H9 (cell line): Measurements from ENCODE around the gene ACTA1. TPM values are rescaled to one million over a fixed set of nuclear protein-coding genes. Genes with fewer than 3 reads are reported as not detected.

Source experiments
- DNase-seq: peaks from one replicate; pipeline ENCODE4 v3.0.0-alpha.2; 2017
- H2AFZ ChIP-seq: one replicate; pipeline ENCODE4 v1.6.1; 2013; ENCODE audit warnings: mild to moderate bottlenecking, low read length, control low read depth, moderate library complexity
- H2AK5ac ChIP-seq: 2 replicates; pipeline ENCODE4 v1.6.1; 2013; ENCODE audit warnings: low read length, control low read depth, mixed read lengths; ENCODE audit not compliant: insufficient read length
- H2BK120ac ChIP-seq: one replicate; pipeline ENCODE4 v1.6.1; 2013; ENCODE audit warnings: low read depth, mild to moderate bottlenecking, low read length, control low read depth, inconsistent platforms; ENCODE audit not compliant: poor library complexity, severe bottlenecking
- H2BK12ac ChIP-seq: 2 replicates; pipeline ENCODE4 v1.6.1; 2013; ENCODE audit warnings: low read length, control low read depth, mixed read lengths, low read depth; ENCODE audit not compliant: insufficient read length
- H2BK15ac ChIP-seq: 2 replicates; pipeline ENCODE4 v1.6.1; 2013; ENCODE audit warnings: low read depth, low read length, control low read depth
- H2BK20ac ChIP-seq: one replicate; pipeline ENCODE4 v1.6.1; 2013; ENCODE audit warnings: low read depth, mild to moderate bottlenecking, low read length, control low read depth, inconsistent platforms; ENCODE audit not compliant: poor library complexity, severe bottlenecking
- H2BK5ac ChIP-seq: 2 replicates; pipeline ENCODE4 v1.6.1; 2013; ENCODE audit warnings: low read length, control low read depth, mixed read lengths; ENCODE audit not compliant: insufficient read length
- H3K14ac ChIP-seq: 2 replicates; pipeline ENCODE4 v1.6.1; 2013; ENCODE audit warnings: low read length, control low read depth; ENCODE audit not compliant: insufficient read depth
- H3K18ac ChIP-seq: 2 replicates; pipeline ENCODE4 v1.6.1; 2013; ENCODE audit warnings: low read depth, mild to moderate bottlenecking, mixed read lengths, low read length, control low read depth; ENCODE audit not compliant: insufficient read length
- H3K23ac ChIP-seq: 2 replicates; pipeline ENCODE4 v1.6.1; 2013; ENCODE audit warnings: low read length, control low read depth, mixed read lengths, low read depth; ENCODE audit not compliant: insufficient read length
- H3K23me2 ChIP-seq: 2 replicates; pipeline ENCODE4 v1.6.1; 2013; ENCODE audit warnings: low read depth, mild to moderate bottlenecking, mixed read lengths, low read length, control low read depth; ENCODE audit not compliant: insufficient read length, poor library complexity, severe bottlenecking
- H3K27ac ChIP-seq: 2 replicates; pipeline ENCODE4 v1.5.1; 2013; ENCODE audit warnings: low read length, control low read depth, mixed read lengths, low read depth; ENCODE audit not compliant: insufficient read length
- H3K27me3 ChIP-seq: 2 replicates; pipeline ENCODE4 v1.6.1; 2013; ENCODE audit warnings: low read length, control low read depth, inconsistent platforms; ENCODE audit not compliant: insufficient read depth
- H3K4ac ChIP-seq: 2 replicates; pipeline ENCODE4 v1.6.1; 2013; ENCODE audit warnings: low read depth, mild to moderate bottlenecking, control low read depth, inconsistent platforms, low read length, moderate library complexity
- H3K4me1 ChIP-seq: 2 replicates; pipeline ENCODE4 v1.6.1; 2013; ENCODE audit warnings: low read length, control low read depth, inconsistent platforms; ENCODE audit not compliant: insufficient read depth
- H3K4me2 ChIP-seq: 2 replicates; pipeline ENCODE4 v1.6.1; 2013; ENCODE audit warnings: low read length, control low read depth, mixed read lengths; ENCODE audit not compliant: insufficient read length, insufficient read depth
- H3K56ac ChIP-seq: 2 replicates; pipeline ENCODE4 v1.6.1; 2013; ENCODE audit warnings: low read depth, mild to moderate bottlenecking, mixed read lengths, low read length, control low read depth; ENCODE audit not compliant: insufficient read length
- H3K79me1 ChIP-seq: 2 replicates; pipeline ENCODE4 v1.6.1; 2013; ENCODE audit warnings: low read depth, mild to moderate bottlenecking, moderate library complexity, low read length, control low read depth, inconsistent platforms; ENCODE audit not compliant: insufficient read depth, poor library complexity, severe bottlenecking
- H3K79me2 ChIP-seq: 2 replicates; pipeline ENCODE4 v1.6.1; 2013; ENCODE audit warnings: low read length, control low read depth, inconsistent platforms; ENCODE audit not compliant: insufficient read depth
- H3K9ac ChIP-seq: 2 replicates; pipeline ENCODE4 v1.6.1; 2013; ENCODE audit warnings: low read length, control low read depth, mixed read lengths; ENCODE audit not compliant: insufficient read length; ENCODE audit errors: extremely low read depth
- H3K9me3 ChIP-seq: one replicate; pipeline ENCODE4 v1.6.1; 2013; ENCODE audit warnings: low read depth, low read length, inconsistent platforms; ENCODE audit not compliant: control insufficient read depth
- H3T11ph ChIP-seq: one replicate; pipeline ENCODE4 v1.6.1; 2013; ENCODE audit warnings: mild to moderate bottlenecking, low read length, control low read depth, inconsistent platforms
- H4K20me1 ChIP-seq: one replicate; pipeline ENCODE4 v1.6.1; 2013; ENCODE audit not compliant: control insufficient read depth, insufficient read length, insufficient read depth
- H4K5ac ChIP-seq: 2 replicates; pipeline ENCODE4 v1.6.1; 2013; ENCODE audit warnings: low read depth, mild to moderate bottlenecking, mixed read lengths, low read length, control low read depth; ENCODE audit not compliant: insufficient read length
- H4K8ac ChIP-seq: replicated peaks from 2 replicates; pipeline ENCODE4 v1.6.1; 2013; ENCODE audit warnings: low read length, control low read depth, mixed read lengths, low read depth; ENCODE audit not compliant: insufficient read length
- H4K91ac ChIP-seq: 2 replicates; pipeline ENCODE4 v1.6.1; 2013; ENCODE audit warnings: low read depth, mild to moderate bottlenecking, moderate library complexity, mixed read lengths, low read length, control low read depth; ENCODE audit not compliant: insufficient read length
- H3K27ac Mint-ChIP-seq, 3 experiments: 2 replicates in 2 of 3; 3 replicates in 1 of 3; pipeline ENCODE4 v1.8.0; 2020 to 2021; ENCODE audit warnings: mixed read lengths in 3 of 3, mild to moderate bottlenecking in 1 of 3, moderate library complexity in 1 of 3
- H3K27me3 Mint-ChIP-seq: 2 replicates; pipeline ENCODE4 v1.8.0; 2021; ENCODE audit warnings: low read depth, mild to moderate bottlenecking, moderate library complexity, mixed read lengths
- H3K36me3 Mint-ChIP-seq, 3 experiments: 2 replicates in 2 of 3; 3 replicates in 1 of 3; pipeline ENCODE4 v1.8.0; 2020 to 2021; ENCODE audit warnings: low read depth in 3 of 3, mixed read lengths in 3 of 3; ENCODE audit not compliant: insufficient read depth in 1 of 3
- H3K4me1 Mint-ChIP-seq, 2 experiments: 2 replicates each; pipeline ENCODE4 v1.8.0; 2020; ENCODE audit warnings: mixed read lengths in 2 of 2
- H3K4me3 Mint-ChIP-seq, 2 experiments: 2 replicates in 1 of 2; 3 replicates in 1 of 2; pipeline ENCODE4 v1.8.0; 2020 to 2021; ENCODE audit warnings: mild to moderate bottlenecking in 2 of 2, mixed read lengths in 2 of 2, moderate library complexity in 1 of 2
- H3K9me3 Mint-ChIP-seq, 2 experiments: 2 replicates in 1 of 2; 3 replicates in 1 of 2; pipeline ENCODE4 v1.8.0; 2020; ENCODE audit warnings: mild to moderate bottlenecking in 2 of 2, mixed read lengths in 2 of 2, moderate library complexity in 1 of 2
- WGBS: extraction: QIAGEN DNeasy Blood & Tissue Kit; methylation state at CpG from one replicate; pipeline ENCODE4 v1.1.7; 2013; ENCODE audit warnings: missing lambda C conversion rate, low lambda C conversion rate, mixed read lengths; ENCODE audit not compliant: insufficient read length; ENCODE audit errors: extremely low coverage; 5-methylcytosine and 5-hydroxymethylcytosine counted together
- total RNA-seq: library from RNA; stranded (reverse); gene quantifications from 2 replicates; pipeline ENCODE4 v1.2.1, GENCODE V29; 2021
- TF ChIP-seq, protein P1 (sequence below): fragments of 200-600 bp; sonication (generic); conservative IDR thresholded peaks from 3 replicates; pipeline ENCODE4 v1.8.0; 2021; ENCODE audit warnings: antibody characterized with exemption, mild to moderate bottlenecking

The ACTA1 gene
- total RNA-seq, 1 experiment from 2014 or later, result 48.5 TPM

DNA sequence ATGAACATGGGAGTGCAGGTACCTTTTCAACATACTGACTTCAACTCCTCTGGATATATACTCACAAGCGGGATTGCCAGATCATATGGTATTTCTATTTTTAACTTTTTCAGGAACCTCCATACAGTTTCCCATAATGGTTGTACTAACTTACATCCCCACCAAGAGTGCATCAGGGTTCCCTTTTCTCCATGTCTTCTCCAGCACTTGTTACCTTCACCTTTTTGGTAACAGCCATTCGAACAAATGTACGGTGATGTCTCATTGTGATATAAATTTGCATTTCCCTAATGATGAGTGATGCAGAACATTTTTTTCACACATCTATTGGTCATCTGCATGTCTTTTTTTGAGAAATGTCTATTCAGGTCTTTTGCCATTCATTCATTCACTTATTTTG lies 25.9 kb upstream of the ACTA1 start:
- Histone ChIP-seq H4K5ac (no peak overlapping the region), H4K20me1 (no peaks in the 10 kb centered on the region), H3K79me2 (no peaks in the 10 kb centered on the region), H3K23ac (no peak overlapping the region), H3T11ph (no peak overlapping the region), H2BK5ac (no peak overlapping the region), H3K56ac (no peak overlapping the region), H2BK20ac (no peak overlapping the region), H4K8ac (no peak overlapping the region), H3K14ac (no peak overlapping the region), H4K91ac (no peak overlapping the region), H3K4ac (no peak overlapping the region), H3K9ac (no peak overlapping the region), H3K23me2 (no peaks in the 10 kb centered on the region), H3K4me2 (no peak overlapping the region), H2AK5ac (no peak overlapping the region), H3K27ac (no peak overlapping the region), H2BK120ac (no peak overlapping the region), H3K79me1 (peaks cover 3% of the 10 kb centered on the region), H3K9me3 (no peaks in the 10 kb centered on the region), H3K18ac (no peak overlapping the region), H2BK12ac (no peak overlapping the region), H3K27me3 (no peaks in the 10 kb centered on the region), H3K4me1 (no peaks in the 10 kb centered on the region), H2BK15ac (no peak overlapping the region), H2AFZ (no peak overlapping the region)
- Mint-ChIP-seq H3K4me3 (no peak overlapping the region), H3K27ac (no peak overlapping the region), H3K36me3 (peaks cover 27 to 73% (median 65%) of the 10 kb centered on the region in 3 experiments; a peak in 6 of 7 replicates), H3K9me3 (no peaks in the 10 kb centered on the region), H3K4me1 (no peaks in the 10 kb centered on the region), H3K27me3 (no peaks in the 10 kb centered on the region)
- TF ChIP-seq, protein P1, sequence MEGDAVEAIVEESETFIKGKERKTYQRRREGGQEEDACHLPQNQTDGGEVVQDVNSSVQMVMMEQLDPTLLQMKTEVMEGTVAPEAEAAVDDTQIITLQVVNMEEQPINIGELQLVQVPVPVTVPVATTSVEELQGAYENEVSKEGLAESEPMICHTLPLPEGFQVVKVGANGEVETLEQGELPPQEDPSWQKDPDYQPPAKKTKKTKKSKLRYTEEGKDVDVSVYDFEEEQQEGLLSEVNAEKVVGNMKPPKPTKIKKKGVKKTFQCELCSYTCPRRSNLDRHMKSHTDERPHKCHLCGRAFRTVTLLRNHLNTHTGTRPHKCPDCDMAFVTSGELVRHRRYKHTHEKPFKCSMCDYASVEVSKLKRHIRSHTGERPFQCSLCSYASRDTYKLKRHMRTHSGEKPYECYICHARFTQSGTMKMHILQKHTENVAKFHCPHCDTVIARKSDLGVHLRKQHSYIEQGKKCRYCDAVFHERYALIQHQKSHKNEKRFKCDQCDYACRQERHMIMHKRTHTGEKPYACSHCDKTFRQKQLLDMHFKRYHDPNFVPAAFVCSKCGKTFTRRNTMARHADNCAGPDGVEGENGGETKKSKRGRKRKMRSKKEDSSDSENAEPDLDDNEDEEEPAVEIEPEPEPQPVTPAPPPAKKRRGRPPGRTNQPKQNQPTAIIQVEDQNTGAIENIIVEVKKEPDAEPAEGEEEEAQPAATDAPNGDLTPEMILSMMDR, result no peak
- no CpG with 5 or more reads among the region's 3 CpGs for WGBS
- DNase-seq, result no peak
